ENCODE measurements around the gene MBP. TPM values are rescaled to one million over a fixed set of nuclear protein-coding genes. Genes with fewer than 3 reads are reported as not detected.

Gene MBP
- total RNA-seq, 2 experiments from 2014 or later: 138 to 148 TPM

GRCh38 chr18:77145364-77145901 lies 12.8 kb upstream of the MBP start:
- Mint-ChIP-seq H3K27me3 (no peaks in the 10 kb centered on the region), H3K36me3 (peaks cover 15% of the 10 kb centered on the region), H3K4me3 (no peak overlapping the region), H3K4me1 (peaks cover 17% of the 10 kb centered on the region), H3K27ac (no peak overlapping the region), H3K9me3 (peaks cover 20% of the 10 kb centered on the region)
- POLR2A ChIA-PET: no interaction called here
- ATAC-seq (ENCODE audit: low read depth): no peak
- DNase-seq: no peak

- H3K36me3 Mint-ChIP-seq: peaks cover 15% of the 10 kb centered on the region
- peaks cover 25% of the 10 kb centered on the region for H3K4me1 Mint-ChIP-seq
- no peaks in the 10 kb centered on the region for H3K27me3 Mint-ChIP-seq
- H3K4me3 Mint-ChIP-seq: no peak overlapping the region
- H3K9me3 Mint-ChIP-seq: peaks cover 20% of the 10 kb centered on the region
- H3K27ac Mint-ChIP-seq: no peak overlapping the region
- ATAC-seq (ENCODE audit: low read depth) (no peak), DNase-seq (no peak)
- POLR2A ChIA-PET: no interaction called here
Observed at GRCh38 chr18:77144451-77145118, 12.0 kb upstream of the MBP start.

GRCh38 chr18:77144046-77144445 lies 11.5 kb upstream of the MBP start:
- POLR2A ChIA-PET: interaction anchor here (1.5 kb wide), 1 partner anchor 12 kb away, joined by 3 read pairs; the partner anchor contains the start of gene MBP

GRCh38 chr18:77143196-77143595 lies 10.6 kb upstream of the MBP start:
- H3K27ac Mint-ChIP-seq: no peak overlapping the region
- DNase-seq: no peak
- H3K36me3 Mint-ChIP-seq: peaks cover 15% of the 10 kb centered on the region
- H3K9me3 Mint-ChIP-seq: peaks cover 20% of the 10 kb centered on the region
- H3K27me3 Mint-ChIP-seq: no peaks in the 10 kb centered on the region
- no peak overlapping the region for H3K4me3 Mint-ChIP-seq
- H3K4me1 Mint-ChIP-seq: peaks cover 24% of the 10 kb centered on the region
- POLR2A ChIA-PET: interaction anchor here (1.5 kb wide), 1 partner anchor 11 kb away, joined by 3 read pairs; the partner anchor contains the start of gene MBP
- no peak for ATAC-seq (ENCODE audit: low read depth)

More at GRCh38 chr18:77144046-77144445, 11.5 kb upstream of the MBP start:
- Mint-ChIP-seq H3K27me3 (no peaks in the 10 kb centered on the region), H3K9me3 (peaks cover 20% of the 10 kb centered on the region), H3K27ac (no peak overlapping the region), H3K4me3 (no peak overlapping the region), H3K4me1 (peaks cover 24% of the 10 kb centered on the region), H3K36me3 (peaks cover 15% of the 10 kb centered on the region)
- DNase-seq: no peak
- no peak for ATAC-seq (ENCODE audit: low read depth)

GRCh38 chr18:77141401-77142118 lies 9.0 kb upstream of the MBP start:
- POLR2A ChIA-PET: interaction anchor here (2.4 kb wide), 1 partner anchor 10 kb away, joined by 17 read pairs; the partner anchor contains the start of gene MBP
- Mint-ChIP-seq H3K4me1 (peaks cover 17% of the 10 kb centered on the region), H3K9me3 (peaks cover 20% of the 10 kb centered on the region), H3K27ac (no peak overlapping the region), H3K36me3 (peaks cover 12% of the 10 kb centered on the region), H3K27me3 (no peaks in the 10 kb centered on the region), H3K4me3 (no peak overlapping the region)
- DNase-seq (no peak), ATAC-seq (ENCODE audit: low read depth) (no peak)

- DNase-seq (no peak), ATAC-seq (ENCODE audit: low read depth) (peak; percentile 68)
- POLR2A ChIA-PET: interaction anchor here (2.4 kb wide), 1 partner anchor 9 kb away, joined by 17 read pairs; the partner anchor contains the start of gene MBP
- Mint-ChIP-seq H3K27me3 (no peaks in the 10 kb centered on the region), H3K36me3 (peaks cover 12% of the 10 kb centered on the region), H3K4me1 (peaks cover 17% of the 10 kb centered on the region), H3K4me3 (no peak overlapping the region), H3K9me3 (peaks cover 20% of the 10 kb centered on the region), H3K27ac (peak overlapping the region; percentile 22)
Observed at GRCh38 chr18:77140439-77141109, 8.0 kb upstream of the MBP start.

GRCh38 chr18:77140030-77140429 lies 7.4 kb upstream of the MBP start:
- Mint-ChIP-seq H3K27me3 (no peaks in the 10 kb centered on the region), H3K9me3 (peaks cover 20% of the 10 kb centered on the region), H3K27ac (peak overlapping the region; percentile 26), H3K36me3 (peaks cover 12% of the 10 kb centered on the region), H3K4me3 (no peak overlapping the region), H3K4me1 (peaks cover 17% of the 10 kb centered on the region)
- no peak for ATAC-seq (ENCODE audit: low read depth)
- no peak for DNase-seq
- POLR2A ChIA-PET: interaction anchor here (2.4 kb wide), 1 partner anchor 8 kb away, joined by 17 read pairs; the partner anchor contains the start of gene MBP

- H3K4me3 Mint-ChIP-seq: no peak overlapping the region
- peaks cover 12% of the 10 kb centered on the region for H3K36me3 Mint-ChIP-seq
- no peak for DNase-seq
- no peaks in the 10 kb centered on the region for H3K27me3 Mint-ChIP-seq
- POLR2A ChIA-PET: no interaction called here
- peaks cover 19% of the 10 kb centered on the region for H3K4me1 Mint-ChIP-seq
- peaks cover 18% of the 10 kb centered on the region for H3K9me3 Mint-ChIP-seq
- no peak overlapping the region for H3K27ac Mint-ChIP-seq
- no peak for ATAC-seq (ENCODE audit: low read depth)
Observed at GRCh38 chr18:77139619-77140018, 7.0 kb upstream of the MBP start.

- ATAC-seq (ENCODE audit: low read depth) (no peak), DNase-seq (no peak)
- H3K27ac Mint-ChIP-seq: no peak overlapping the region
- no peak overlapping the region for H3K4me3 Mint-ChIP-seq
- H3K9me3 Mint-ChIP-seq: peaks cover 14% of the 10 kb centered on the region
- peaks cover 33% of the 10 kb centered on the region for H3K4me1 Mint-ChIP-seq
- peaks cover 9% of the 10 kb centered on the region for H3K36me3 Mint-ChIP-seq
- POLR2A ChIA-PET: interaction anchor here (1.2 kb wide), 1 partner anchor 8 kb away, joined by 3 read pairs; no protein-coding TSS in a partner anchor
- no peaks in the 10 kb centered on the region for H3K27me3 Mint-ChIP-seq
Observed at GRCh38 chr18:77138270-77138669, 5.7 kb upstream of the MBP start.

- peaks cover 14% of the 10 kb centered on the region for H3K9me3 Mint-ChIP-seq
- peaks cover 9% of the 10 kb centered on the region for H3K36me3 Mint-ChIP-seq
- H3K4me3 Mint-ChIP-seq: no peak overlapping the region
- H3K27ac Mint-ChIP-seq: no peak overlapping the region
- ATAC-seq (ENCODE audit: low read depth) (no peak), DNase-seq (no peak)
- no peaks in the 10 kb centered on the region for H3K27me3 Mint-ChIP-seq
- H3K4me1 Mint-ChIP-seq: peaks cover 34% of the 10 kb centered on the region
- POLR2A ChIA-PET: interaction anchor here (1.2 kb wide), 1 partner anchor 8 kb away, joined by 3 read pairs; no protein-coding TSS in a partner anchor
Observed at GRCh38 chr18:77137851-77138250, 5.3 kb upstream of the MBP start.

GRCh38 chr18:77136871-77137665 lies 4.5 kb upstream of the MBP start:
- Mint-ChIP-seq H3K27ac (no peak overlapping the region), H3K27me3 (no peaks in the 10 kb centered on the region), H3K9me3 (peaks cover 7% of the 10 kb centered on the region), H3K4me1 (peaks cover 34% of the 10 kb centered on the region), H3K4me3 (no peak overlapping the region), H3K36me3 (peaks cover 3% of the 10 kb centered on the region)
- POLR2A ChIA-PET: interaction anchor here (0.6 kb wide), 1 partner anchor 75 kb away, joined by 5 read pairs; no protein-coding TSS in a partner anchor
- DNase-seq: no peak
- no peak for ATAC-seq (ENCODE audit: low read depth)

GRCh38 chr18:77136076-77136718 lies 3.6 kb upstream of the MBP start:
- Mint-ChIP-seq H3K27ac (peak overlapping the region; percentile 17), H3K9me3 (peaks cover 2% of the 10 kb centered on the region), H3K4me1 (peaks cover 34% of the 10 kb centered on the region), H3K4me3 (no peak overlapping the region), H3K27me3 (no peaks in the 10 kb centered on the region), H3K36me3 (peaks cover under 1% of the 10 kb centered on the region)
- ATAC-seq (ENCODE audit: low read depth): no peak
- POLR2A ChIA-PET: no interaction called here
- no peak for DNase-seq

Measured in activated naive CD8-positive, alpha-beta T cell treated with anti-CD3 and anti-CD28 coated beads, Interleukin-2, amount 10 ng/mL, durations not matched to agents 7 days and 5 days (primary cell).